ENCODE data around the gene IPO13.

IPO13 gene

GRCh38 chr1:43963890-43964289, 17.1 kb downstream of the IPO13 start:
- CTCF ChIA-PET: interaction anchor here (0.6 to 1.3 kb wide), 3 partner anchors 29 to 328 kb away, joined by 3 to 5 read pairs (median 3); no protein-coding TSS in a partner anchor
- no peak overlapping the region for H3K27ac Mint-ChIP-seq

GRCh38 chr1:43965316-43965715, 18.6 kb downstream of the IPO13 start:
- no peak for DNase-seq
- H3K27me3 Mint-ChIP-seq: no peaks in the 10 kb centered on the region
- peaks cover 5% of the 10 kb centered on the region for H3K36me3 Mint-ChIP-seq
- CTCF ChIA-PET: no interaction called here
- no peak overlapping the region for H3K27ac Mint-ChIP-seq
- H3K4me1 Mint-ChIP-seq: peaks cover 15% of the 10 kb centered on the region
- no peaks in the 10 kb centered on the region for H3K9me3 Mint-ChIP-seq
- no peak overlapping the region for H3K4me3 Mint-ChIP-seq

More at GRCh38 chr1:43963890-43964289, 17.1 kb downstream of the IPO13 start:
- H3K4me1 Mint-ChIP-seq: peaks cover 3% of the 10 kb centered on the region
- H3K36me3 Mint-ChIP-seq: peaks cover 8% of the 10 kb centered on the region
- H3K4me3 Mint-ChIP-seq: no peak overlapping the region
- DNase-seq: no peak
- H3K27me3 Mint-ChIP-seq: no peaks in the 10 kb centered on the region
- H3K9me3 Mint-ChIP-seq: no peaks in the 10 kb centered on the region

- Mint-ChIP-seq H3K4me3 (no peak overlapping the region), H3K4me1 (peaks cover 30% of the 10 kb centered on the region), H3K36me3 (peaks cover 7% of the 10 kb centered on the region), H3K27ac (no peak overlapping the region), H3K27me3 (no peaks in the 10 kb centered on the region), H3K9me3 (no peaks in the 10 kb centered on the region)
- CTCF ChIA-PET: interaction anchor here (1.2 kb wide), 1 partner anchor 205 kb away, joined by 3 read pairs; no protein-coding TSS in a partner anchor
- DNase-seq: peak; percentile 66
Observed at GRCh38 chr1:43968348-43968948, 21.7 kb downstream of the IPO13 start.

DNA sequence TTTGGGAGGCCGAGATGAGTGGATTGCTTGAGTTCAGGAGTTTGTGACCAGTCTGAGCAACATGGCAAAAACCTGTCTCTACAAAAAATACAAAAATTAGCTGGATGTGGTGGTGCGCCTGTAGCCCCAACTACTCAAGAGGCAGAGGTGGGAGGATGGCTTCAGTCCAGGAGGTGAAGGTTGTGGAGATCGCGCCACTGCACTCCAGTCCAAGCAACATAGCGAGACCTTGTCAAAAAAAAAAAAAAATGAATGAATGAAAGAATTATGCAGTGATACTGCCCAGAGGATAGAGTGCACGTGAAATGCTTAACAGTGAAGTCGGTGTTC, 22.6 kb downstream of the IPO13 start:
- H3K27ac Mint-ChIP-seq: no peak overlapping the region
- H3K9me3 Mint-ChIP-seq: no peaks in the 10 kb centered on the region

GRCh38 chr1:43969746-43970466, 23.2 kb downstream of the IPO13 start, which contains the start of gene DPH2:
DPH2 (plus strand) TSS chr1:43970010; CDS start chr1:43970176, 166 bp downstream.
- Mint-ChIP-seq H3K9me3 (no peaks in the 10 kb centered on the region), H3K27ac (peak within 1 kb of the TSS; percentile 71), H3K27me3 (no peaks in the 10 kb centered on the region), H3K4me3 (peak within 1 kb of the TSS; percentile 91), H3K4me1 (peaks cover 40% of the 10 kb centered on the region), H3K36me3 (peaks cover 10% of the 10 kb centered on the region)
- DNase-seq: peak; percentile 99
- CTCF ChIA-PET: interaction anchor here (1.0 to 1.2 kb wide), 3 partner anchors 11 to 35 kb away, joined by 3 read pairs; no protein-coding TSS in a partner anchor

More for the DNA sequence above, 22.6 kb downstream of the IPO13 start:
- peaks cover 10% of the 10 kb centered on the region for H3K36me3 Mint-ChIP-seq
- no peak for DNase-seq
- CTCF ChIA-PET: no interaction called here
- H3K4me1 Mint-ChIP-seq: peaks cover 40% of the 10 kb centered on the region
- H3K27me3 Mint-ChIP-seq: no peaks in the 10 kb centered on the region
- peak overlapping the region; percentile 91 for H3K4me3 Mint-ChIP-seq

- Mint-ChIP-seq H3K27me3 (no peaks in the 10 kb centered on the region), H3K9me3 (no peaks in the 10 kb centered on the region), H3K36me3 (peaks cover 10% of the 10 kb centered on the region), H3K4me1 (peaks cover 40% of the 10 kb centered on the region), H3K4me3 (peak overlapping the region; percentile 91), H3K27ac (peak overlapping the region; percentile 71)
- DNase-seq: no peak
- CTCF ChIA-PET: interaction anchor here (0.6 to 1.2 kb wide), 4 partner anchors 11 to 36 kb away, joined by 3 to 4 read pairs (median 3); no protein-coding TSS in a partner anchor
Observed at GRCh38 chr1:43970502-43970901, 23.8 kb downstream of the IPO13 start.

- Mint-ChIP-seq H3K27me3 (no peaks in the 10 kb centered on the region), H3K4me1 (peaks cover 43% of the 10 kb centered on the region), H3K36me3 (peaks cover 13% of the 10 kb centered on the region), H3K9me3 (no peaks in the 10 kb centered on the region), H3K27ac (peak overlapping the region; percentile 66), H3K4me3 (peak overlapping the region; percentile 91)
- DNase-seq: no peak
- CTCF ChIA-PET: interaction anchor here (0.6 to 1.2 kb wide), 3 partner anchors 12 to 25 kb away, joined by 3 to 4 read pairs (median 3); no protein-coding TSS in a partner anchor
Observed at GRCh38 chr1:43970911-43971310, 24.2 kb downstream of the IPO13 start.

DNA sequence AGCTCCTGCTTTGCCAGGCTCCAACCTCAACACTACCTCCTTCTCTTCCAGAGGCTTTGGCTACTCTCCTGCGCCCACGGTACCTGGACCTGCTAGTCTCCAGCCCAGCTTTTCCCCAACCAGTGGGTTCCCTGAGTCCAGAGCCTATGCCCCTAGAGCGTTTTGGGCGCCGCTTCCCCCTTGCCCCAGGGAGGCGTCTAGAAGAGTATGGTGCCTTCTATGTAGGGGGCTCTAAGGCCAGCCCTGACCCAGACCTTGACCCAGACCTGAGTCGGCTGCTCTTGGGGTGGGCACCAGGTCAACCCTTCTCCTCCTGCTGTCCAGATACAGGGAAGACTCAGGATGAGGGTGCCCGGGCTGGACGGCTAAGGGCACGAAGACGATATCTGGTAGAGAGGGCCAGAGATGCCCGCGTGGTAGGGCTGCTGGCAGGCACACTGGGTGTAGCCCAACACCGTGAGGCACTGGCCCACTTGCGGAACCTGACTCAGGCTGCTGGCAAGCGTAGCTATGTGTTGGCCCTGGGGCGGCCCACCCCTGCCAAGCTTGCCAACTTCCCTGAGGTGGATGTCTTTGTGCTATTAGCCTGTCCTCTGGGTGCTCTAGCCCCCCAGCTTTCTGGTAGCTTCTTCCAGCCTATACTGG, 24.7 kb downstream of the IPO13 start:
- Mint-ChIP-seq H3K4me1 (peaks cover 48% of the 10 kb centered on the region), H3K36me3 (peaks cover 17% of the 10 kb centered on the region), H3K4me3 (peak overlapping the region; percentile 91), H3K9me3 (no peaks in the 10 kb centered on the region), H3K27me3 (no peaks in the 10 kb centered on the region), H3K27ac (no peak overlapping the region)
- DNase-seq: no peak
- CTCF ChIA-PET: interaction anchor here (0.6 kb wide), 2 partner anchors 22 to 74 kb away, joined by 4 read pairs; no protein-coding TSS in a partner anchor

DNA sequence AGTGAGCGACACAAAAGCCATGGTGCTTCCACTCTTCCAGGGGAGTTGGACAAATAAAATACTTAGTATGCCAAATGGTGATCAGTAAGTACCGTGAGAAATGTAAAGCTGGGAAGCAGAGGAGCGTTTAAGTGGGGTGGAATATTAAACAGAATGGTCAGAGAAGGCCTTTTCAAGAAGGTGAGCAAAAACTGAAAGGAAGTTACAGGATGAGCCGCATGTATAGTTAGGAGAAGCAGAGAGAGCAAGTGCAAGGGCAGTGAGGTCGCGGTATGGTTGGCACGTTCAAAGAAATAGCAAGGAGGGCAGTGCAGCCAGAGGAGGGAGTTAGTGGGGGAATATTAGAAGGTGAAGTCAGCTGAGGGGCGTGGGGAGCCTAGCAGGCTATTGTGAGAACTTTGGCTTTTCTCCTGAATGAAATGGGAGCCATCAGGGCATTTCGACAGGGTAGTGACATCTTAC, 27.3 kb downstream of the IPO13 start:
- peaks cover 35% of the 10 kb centered on the region for H3K36me3 Mint-ChIP-seq
- CTCF ChIA-PET: interaction anchor here (2.2 kb wide), 1 partner anchor 39 kb away, joined by 15 read pairs; no protein-coding TSS in a partner anchor
- peaks cover 68% of the 10 kb centered on the region for H3K4me1 Mint-ChIP-seq
- peak overlapping the region; percentile 75 for H3K4me3 Mint-ChIP-seq
- no peak for DNase-seq
- H3K27ac Mint-ChIP-seq: peak overlapping the region; percentile 91
- peaks cover 4% of the 10 kb centered on the region for H3K27me3 Mint-ChIP-seq
- no peaks in the 10 kb centered on the region for H3K9me3 Mint-ChIP-seq

- CTCF ChIA-PET: interaction anchor here (0.9 to 2.2 kb wide), 2 partner anchors 38 to 40 kb away, joined by 4 to 15 read pairs; no protein-coding TSS in a partner anchor
- Mint-ChIP-seq H3K4me3 (peak within 1 kb of the TSS; percentile 75), H3K9me3 (no peaks in the 10 kb centered on the region), H3K27ac (peak within 1 kb of the TSS; percentile 91), H3K4me1 (peaks cover 63% of the 10 kb centered on the region), H3K27me3 (peaks cover 5% of the 10 kb centered on the region), H3K36me3 (peaks cover 35% of the 10 kb centered on the region)
- DNase-seq: peak; percentile 97
Observed at GRCh38 chr1:43974443-43975248, 27.9 kb downstream of the IPO13 start, which contains the start of gene ATP6V0B. ATP6V0B (plus strand) TSS chr1:43974960; CDS start chr1:43975041, 81 bp downstream.

GRCh38 chr1:43975249-43975961, 28.7 kb downstream of the IPO13 start:
- H3K9me3 Mint-ChIP-seq: no peaks in the 10 kb centered on the region
- peaks cover 62% of the 10 kb centered on the region for H3K4me1 Mint-ChIP-seq
- H3K4me3 Mint-ChIP-seq: peak overlapping the region; percentile 75
- peaks cover 36% of the 10 kb centered on the region for H3K36me3 Mint-ChIP-seq
- CTCF ChIA-PET: interaction anchor here (0.7 to 2.2 kb wide), 4 partner anchors 15 to 41 kb away, joined by 3 to 15 read pairs (median 4); no protein-coding TSS in a partner anchor
- peaks cover 11% of the 10 kb centered on the region for H3K27me3 Mint-ChIP-seq
- H3K27ac Mint-ChIP-seq: peak overlapping the region; percentile 91
- DNase-seq: peak; percentile 75

DNA sequence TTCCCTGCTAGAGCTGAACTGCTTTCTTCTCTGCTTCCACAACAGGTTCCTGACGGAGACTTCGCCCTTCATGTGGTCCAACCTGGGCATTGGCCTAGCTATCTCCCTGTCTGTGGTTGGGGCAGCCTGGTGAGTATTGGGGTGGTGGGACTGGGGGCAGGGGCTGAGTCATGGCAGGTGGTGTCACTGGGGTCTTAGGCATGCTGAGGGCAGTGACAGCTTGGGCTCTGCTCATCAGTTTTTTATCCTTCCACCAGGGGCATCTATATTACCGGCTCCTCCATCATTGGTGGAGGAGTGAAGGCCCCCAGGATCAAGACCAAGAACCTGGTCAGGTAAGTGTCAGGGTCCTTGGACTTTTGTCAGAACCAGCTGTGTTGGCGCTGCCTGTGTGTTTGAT, 29.3 kb downstream of the IPO13 start:
- Mint-ChIP-seq H3K27me3 (peaks cover 11% of the 10 kb centered on the region), H3K4me1 (peaks cover 60% of the 10 kb centered on the region), H3K9me3 (no peaks in the 10 kb centered on the region), H3K36me3 (peaks cover 36% of the 10 kb centered on the region), H3K4me3 (peak overlapping the region; percentile 75), H3K27ac (peak overlapping the region; percentile 91)
- DNase-seq: no peak
- CTCF ChIA-PET: interaction anchor here (0.7 to 2.2 kb wide), 3 partner anchors 14 to 41 kb away, joined by 3 to 15 read pairs (median 3); no protein-coding TSS in a partner anchor
